Measurements from ENCODE around the gene RBM3.

DNA sequence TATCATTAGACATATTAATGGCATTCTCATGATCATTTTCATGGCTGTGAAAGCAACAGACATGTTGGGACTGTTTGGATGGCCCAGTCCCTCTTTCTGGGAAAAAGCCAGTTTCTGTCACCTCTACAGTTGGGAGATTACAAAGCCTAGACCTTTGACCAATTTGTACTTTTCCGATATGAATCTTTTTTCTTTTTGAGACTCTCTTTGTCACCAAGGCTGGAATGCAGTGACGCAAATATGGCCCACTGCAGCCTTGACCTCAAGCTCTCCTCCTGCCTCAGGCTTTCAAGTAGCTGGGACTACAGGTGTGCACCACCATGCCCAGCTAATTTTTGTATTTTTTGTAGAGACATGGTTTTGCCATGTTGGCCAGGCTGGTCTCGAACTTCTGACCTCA, 25.4 kb upstream of the RBM3 start:
- TF ChIP-seq POLR2A (IDR thresholded peaks at IDR 0.05) (no peak), EP300 (IDR thresholded peaks at IDR 0.05) (no peak)

Measured in tibial nerve (tissue), 3 donors.